H1 (cell line): ENCODE results near the gene RXRA. TPM values are rescaled to one million over a fixed set of nuclear protein-coding genes. Genes with fewer than 3 reads are reported as not detected.
A peak's percentile ranks its signal among the peaks of the same experiment; 100 is the strongest.

ENCODE experiments used
- CTCF ChIA-PET: fragments of 300-600 bp; sonication (Branson Sonifier 250); formaldehyde crosslinking; loops from one replicate; lab custom pipeline; 2021; ENCODE audit not compliant: partially characterized antibody; lab: Charles Lee
- POLR2A ChIA-PET: fragments of 300-600 bp; sonication (Branson Sonifier 250); formaldehyde crosslinking; loops from one replicate; lab custom pipeline; 2021; ENCODE audit warnings: inconsistent platforms; ENCODE audit not compliant: partially characterized antibody; lab: Charles Lee
- DNase-seq, 2 experiments: peaks; one replicate each; pipeline versions ENCODE4 v3.0.0 to v3.0.0-alpha.2; 2010 to 2022; ENCODE audit warnings: low spot score in 2 of 2, low read depth in 1 of 2, mixed read lengths in 1 of 2
- FAIRE-seq: peaks from 2 replicates; lab custom pipeline; 2011; peaks lifted over from hg19 to GRCh38; lab: Jason Lieb, UNC
- H2AFZ ChIP-seq: 2 replicates; pipeline ENCODE4 v1.8.1; 2012; ENCODE audit warnings: low read length, inconsistent platforms
- H2AK5ac ChIP-seq: 2 replicates; pipeline ENCODE4 v1.6.1; 2013; ENCODE audit warnings: low read depth, low read length
- H2BK120ac ChIP-seq: replicated peaks from 2 replicates; pipeline ENCODE3; 2013; ENCODE audit warnings: low read depth, low read length, inconsistent platforms
- H2BK12ac ChIP-seq: 2 replicates; pipeline ENCODE4 v1.6.1; 2013; ENCODE audit warnings: low read depth, low read length
- H2BK15ac ChIP-seq: 2 replicates; pipeline ENCODE4 v1.6.1; 2013; ENCODE audit warnings: low read length
- H2BK20ac ChIP-seq: 2 replicates; pipeline ENCODE4 v1.6.1; 2013; ENCODE audit warnings: low read length
- H2BK5ac ChIP-seq: 2 replicates; pipeline ENCODE4 v1.6.1; 2013; ENCODE audit warnings: low read depth, low read length
- H3K14ac ChIP-seq: 2 replicates; pipeline ENCODE4 v1.6.1; 2013; ENCODE audit warnings: inconsistent platforms; ENCODE audit not compliant: insufficient read length
- H3K18ac ChIP-seq: 2 replicates; pipeline ENCODE4 v1.6.1; 2013; ENCODE audit warnings: low read length; ENCODE audit errors: extremely low read depth
- H3K23ac ChIP-seq: 2 replicates; pipeline ENCODE4 v1.6.1; 2013; ENCODE audit warnings: inconsistent platforms; ENCODE audit not compliant: insufficient read length
- H3K23me2 ChIP-seq: 2 replicates; pipeline ENCODE4 v1.6.1; 2013; ENCODE audit warnings: low read depth, low read length
- H3K27ac ChIP-seq: 2 replicates; pipeline ENCODE4 v1.6.1; 2011; ENCODE audit warnings: low read depth, low read length, inconsistent platforms
- H3K27me3 ChIP-seq, 4 experiments: replicated peaks in 1 of 4; 1 replicate in 1 of 4; 2 replicates in 3 of 4; pipeline versions ENCODE4 v1.6.1 to v1.8.1; 2011 to 2013; ENCODE audit warnings: low read length in 3 of 4, mild to moderate bottlenecking in 3 of 4, inconsistent platforms in 2 of 4, mixed read lengths in 2 of 4, moderate library complexity in 1 of 4; ENCODE audit not compliant: control insufficient read depth in 3 of 4, insufficient read depth in 3 of 4; ENCODE audit errors: extremely low read depth in 1 of 4
- H3K36me3 ChIP-seq, 4 experiments: 2 replicates each; pipeline versions ENCODE4 v1.6.1 to v1.8.1; 2011 to 2013; ENCODE audit warnings: mild to moderate bottlenecking in 4 of 4, low read length in 3 of 4, moderate library complexity in 2 of 4, control low read depth in 1 of 4, inconsistent platforms in 1 of 4; ENCODE audit not compliant: insufficient read depth in 4 of 4, control insufficient read depth in 2 of 4
- H3K4ac ChIP-seq: replicated peaks from 2 replicates; pipeline ENCODE3; 2013; ENCODE audit warnings: low read length, low read depth, mixed read lengths, inconsistent platforms; ENCODE audit not compliant: insufficient read length
- H3K4me1 ChIP-seq, 4 experiments: replicated peaks in 1 of 4; 1 replicate in 1 of 4; 2 replicates in 3 of 4; pipeline versions ENCODE4 v1.6.1 to v1.8.1; 2011 to 2013; ENCODE audit warnings: low read length in 3 of 4, inconsistent platforms in 2 of 4, mixed read lengths in 1 of 4; ENCODE audit not compliant: insufficient read depth in 4 of 4, control insufficient read depth in 3 of 4
- H3K4me2 ChIP-seq, 2 experiments: 2 replicates each; pipeline versions ENCODE4 v1.6.1 to v1.8.1; 2011 to 2013; ENCODE audit warnings: low read depth in 2 of 2, low read length in 2 of 2, control low read depth in 1 of 2, inconsistent platforms in 1 of 2, mild to moderate bottlenecking in 1 of 2; ENCODE audit not compliant: insufficient read depth in 1 of 2
- H3K4me3 ChIP-seq, 4 experiments: fragments of 200-600, 300-600 bp in 1 of 4; sonication (generic), shearing (Covaris generic), sonication (Bioruptor Twin) in 1 of 4; 2 replicates each; pipeline versions ENCODE4 v1.5.1 to v1.8.1; 2011 to 2016; ENCODE audit warnings: low read length in 4 of 4, low read depth in 3 of 4, control low read depth in 2 of 4, inconsistent platforms in 2 of 4, mild to moderate bottlenecking in 2 of 4, mixed read lengths in 1 of 4, moderate library complexity in 1 of 4; ENCODE audit not compliant: insufficient read depth in 2 of 4; ENCODE audit errors: extremely low read depth in 1 of 4
- H3K56ac ChIP-seq: replicated peaks from 2 replicates; pipeline ENCODE3; 2013; ENCODE audit warnings: low read depth, mild to moderate bottlenecking, mixed read lengths, low read length, inconsistent platforms; ENCODE audit not compliant: insufficient read length
- H3K79me1 ChIP-seq: 2 replicates; pipeline ENCODE4 v1.6.1; 2013; ENCODE audit warnings: low read depth, low read length, control low read depth
- H3K79me2 ChIP-seq, 2 experiments: 2 replicates each; pipeline versions ENCODE4 v1.6.1 to v1.8.1; 2012 to 2013; ENCODE audit warnings: low read length in 2 of 2, mild to moderate bottlenecking in 2 of 2, inconsistent platforms in 1 of 2; ENCODE audit not compliant: insufficient read depth in 2 of 2, control insufficient read depth in 1 of 2
- H3K9ac ChIP-seq, 4 experiments: replicated peaks in 1 of 4; 1 replicate in 1 of 4; 2 replicates in 3 of 4; pipeline versions ENCODE4 v1.6.1 to v1.8.1; 2011 to 2013; ENCODE audit warnings: low read depth in 3 of 4, low read length in 3 of 4, control low read depth in 2 of 4, mild to moderate bottlenecking in 2 of 4, moderate library complexity in 2 of 4, inconsistent platforms in 1 of 4; ENCODE audit errors: extremely low read depth in 1 of 4
- H3K9me3 ChIP-seq, 2 experiments: 2 replicates each; pipeline versions ENCODE4 v1.6.1 to v1.8.1; 2012 to 2013; ENCODE audit warnings: mild to moderate bottlenecking in 2 of 2, moderate library complexity in 2 of 2, control low read depth in 1 of 2, inconsistent platforms in 1 of 2, low read depth in 1 of 2, low read length in 1 of 2, mixed read lengths in 1 of 2; ENCODE audit not compliant: insufficient read depth in 2 of 2
- H4K20me1 ChIP-seq, 2 experiments: replicated peaks in 1 of 2; 2 replicates each; pipeline versions ENCODE3 to v1.8.1; 2011 to 2013; ENCODE audit warnings: inconsistent platforms in 2 of 2, low read length in 2 of 2, mild to moderate bottlenecking in 1 of 2; ENCODE audit not compliant: insufficient read depth in 2 of 2, control insufficient read depth in 1 of 2
- H4K5ac ChIP-seq: 2 replicates; pipeline ENCODE4 v1.6.1; 2013; ENCODE audit warnings: low read length, low read depth, mixed read lengths, inconsistent platforms; ENCODE audit not compliant: insufficient read length
- H4K8ac ChIP-seq: 2 replicates; pipeline ENCODE4 v1.8.0; 2013; ENCODE audit warnings: mild to moderate bottlenecking, moderate library complexity, low read length, inconsistent platforms; ENCODE audit not compliant: insufficient read depth; ENCODE audit errors: extremely low read depth
- H4K91ac ChIP-seq: replicated peaks from 2 replicates; pipeline ENCODE3; 2013; ENCODE audit warnings: low read length, mixed read lengths, inconsistent platforms; ENCODE audit not compliant: insufficient read length
- ASH2L ChIP-seq: fragments of 200-600, 300-600 bp; sonication (generic); IDR thresholded peaks from one replicate; pipeline ENCODE4 v1.7.1; 2017; ENCODE audit warnings: low read length
- EP300 ChIP-seq, 2 experiments: IDR thresholded peaks; 1 replicate in 1 of 2; 2 replicates in 1 of 2; pipeline ENCODE4 v1.6.1; 2011 to 2012; ENCODE audit warnings: low read depth in 2 of 2, low read length in 2 of 2, mild to moderate bottlenecking in 2 of 2, borderline replicate concordance in 1 of 2, inconsistent platforms in 1 of 2, moderate library complexity in 1 of 2
- KDM5A ChIP-seq: fragments of 200-600 bp; IDR thresholded peaks from 2 replicates; pipeline ENCODE4 v1.7.1; 2012; ENCODE audit warnings: mild to moderate bottlenecking, low read length, inconsistent platforms, mixed read lengths
- MAFK ChIP-seq: IDR thresholded peaks from 2 replicates; pipeline ENCODE4 v1.6.1; 2012; ENCODE audit warnings: low read depth, mild to moderate bottlenecking, improper control_type of control experiment, low read length
- RFX5 ChIP-seq: IDR thresholded peaks from 2 replicates; pipeline ENCODE4 v1.6.1; 2011; ENCODE audit warnings: low read depth, low read length, improper control_type of control experiment, borderline replicate concordance
- RXRA ChIP-seq: IDR thresholded peaks from 2 replicates; pipeline ENCODE4 v1.6.1; 2011; ENCODE audit warnings: low read depth, mild to moderate bottlenecking, low read length, moderate library complexity; ENCODE audit not compliant: insufficient read depth
- SP4 ChIP-seq: IDR thresholded peaks from 2 replicates; pipeline ENCODE4 v1.6.1; 2012; ENCODE audit warnings: low read length, inconsistent platforms
- SUZ12 ChIP-seq: fragments of 200-600 bp; sonication (generic); IDR thresholded peaks from 2 replicates; pipeline ENCODE4 v1.6.1; 2012; ENCODE audit warnings: mild to moderate bottlenecking, inconsistent platforms, low read length, moderate library complexity, mixed read lengths
- WGBS, 2 experiments: shearing (Covaris generic) in 1 of 2; methylation state at CpG; one replicate each; pipeline versions ENCODE4 v1.1.6 to v1.1.7; 2013 to 2015; ENCODE audit warnings: low lambda C conversion rate in 2 of 2, mixed read lengths in 2 of 2, inconsistent platforms in 1 of 2, low coverage in 1 of 2, missing lambda C conversion rate in 1 of 2; ENCODE audit not compliant: insufficient replicate concordance in 2 of 2, insufficient coverage in 1 of 2, insufficient read length in 1 of 2; ENCODE audit errors: extremely low coverage in 1 of 2, missing lambda C conversion rate in 1 of 2; 5-methylcytosine and 5-hydroxymethylcytosine counted together
- polyA plus RNA-seq, 7 experiments: library from polyadenylated mRNA; depleted of rRNA in 3 of 7; stranded (reverse) in 5 of 7; unstranded in 2 of 7; fragments of >200 nt in 5 of 7; fragments of 200-250 nt in 2 of 7; gene quantifications; 1 replicate in 5 of 7; 2 replicates in 1 of 7; 4 replicates in 1 of 7; pipeline versions ENCODE4 v1.2.1 to v1.2.3, GENCODE V29; 2011 to 2013; ENCODE audit warnings: missing spikeins in 2 of 7, mixed read lengths in 2 of 7
- total RNA-seq: library from RNA; stranded (reverse); fragmentation: NEBNext Ultra II Directional; extraction: Animal tissue kit (Norgen Biotek cat#: 25700); gene quantifications from 2 replicates; pipeline ENCODE4 v1.2.1, GENCODE V29; 2021

RXRA gene
- total and polyA plus RNA-seq, 2 of the 8 experiments (the other 6 are each of a cell fraction or from before 2014, with no cell fraction given), result 9.8 to 29.4 TPM

- Histone ChIP-seq H3K56ac (no peak overlapping the region), H4K20me1 (peaks cover 0 to 5% of the 10 kb centered on the region in 2 experiments), H3K4me3 (no peak overlapping the region), H3K4ac (no peak overlapping the region), H3K79me2 (no peaks in the 10 kb centered on the region), H2AK5ac (peak overlapping the region; percentile 33; the same call in 1 of the 2 replicates), H3K79me1 (no peaks in the 10 kb centered on the region), H2BK5ac (no peak overlapping the region), H3K9me3 (no peaks in the 10 kb centered on the region), H3K23ac (no peak overlapping the region), H3K36me3 (peaks cover 0 to 3% (median 0%) of the 10 kb centered on the region in 4 experiments; a peak in 1 of 8 replicates), H4K8ac (no peak overlapping the region), H2AFZ (no peak overlapping the region), H3K18ac (no peak overlapping the region), H3K14ac (no peak overlapping the region), H2BK15ac (no peak overlapping the region), H4K91ac (no peak overlapping the region), H4K5ac (no peak overlapping the region), H2BK20ac (no peak overlapping the region), H3K23me2 (no peaks in the 10 kb centered on the region), H3K9ac (no peak overlapping the region), H3K4me1 (peaks cover 0 to 9% (median 4%) of the 10 kb centered on the region in 4 experiments; a peak in 4 of 7 replicates), H3K4me2 (no peak overlapping the region), H3K27me3 (no peaks in the 10 kb centered on the region), H3K27ac (no peak overlapping the region), H2BK12ac (no peak overlapping the region), H2BK120ac (no peak overlapping the region)
- FAIRE-seq, result no peak
- WGBS, 2 experiments, result 80% methylated on average over 12 of the region's 16 CpGs; no CpG with 5 or more reads in 1 of the 2 experiments
- POLR2A ChIA-PET, result interaction anchor here (0.6 kb wide), 1 partner anchor 310 kb away, joined by 4 read pairs; no protein-coding TSS in a partner anchor
- no peak for DNase-seq
- CTCF ChIA-PET, result interaction anchor here (0.6 to 3.4 kb wide), 3 partner anchors 9 to 435 kb away, joined by 4 to 26 read pairs (median 4); no protein-coding TSS in a partner anchor
- TF ChIP-seq RFX5 (no peak), RXRA (no peak), SP4 (no peak), MAFK (no peak), KDM5A (no peak), SUZ12 (no peak), ASH2L (no peak), EP300 (IDR thresholded peaks at IDR 0.05; ENCODE audit: borderline replicate concordance in 1 of 2, low read depth in 2 of 2, low read length in 2 of 2) (no peak)
These were observed 114.5 kb downstream of the RXRA start for GRCh38 chr9:134440636-134441226.
